Choroid plexus epithelial cell (primary cell): Measurements from ENCODE around the gene SAMD7.

Source experiments
- DNase-seq: peaks from one replicate; pipeline ENCODE4 v3.0.0-alpha.2; 2010; ENCODE audit warnings: low read depth
- H3K4me3 ChIP-seq: 2 replicates; pipeline ENCODE4 v1.5.1; 2011; ENCODE audit warnings: low read depth, mild to moderate bottlenecking, control low read depth, low read length, moderate library complexity
- TF ChIP-seq, protein P1 (sequence below): conservative IDR thresholded peaks from 2 replicates; pipeline ENCODE4 v1.5.1; 2011; ENCODE audit warnings: low read depth, mild to moderate bottlenecking, control low read depth, inconsistent platforms, low read length, moderate library complexity

The SAMD7 gene

DNA sequence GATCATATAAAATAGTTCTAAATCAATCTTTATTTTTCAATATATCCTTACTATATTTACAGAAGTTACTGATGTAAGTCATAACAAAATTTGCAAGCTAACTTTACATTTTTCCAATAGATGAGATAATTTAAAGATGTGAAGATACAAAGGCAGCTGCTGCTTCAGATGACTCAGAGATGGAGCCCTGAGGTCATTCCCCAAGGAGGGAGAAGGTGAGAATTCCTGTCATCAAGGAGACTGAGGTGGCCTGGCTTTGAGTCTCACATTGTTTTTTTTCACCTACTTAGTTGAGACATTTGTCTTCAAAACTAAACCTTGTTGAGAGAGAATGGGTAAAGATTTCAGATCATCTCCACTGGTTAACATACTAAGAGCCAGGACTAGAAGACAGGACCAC lies 3.9 kb upstream of the SAMD7 start:
- no peak for DNase-seq
- TF ChIP-seq, protein P1, sequence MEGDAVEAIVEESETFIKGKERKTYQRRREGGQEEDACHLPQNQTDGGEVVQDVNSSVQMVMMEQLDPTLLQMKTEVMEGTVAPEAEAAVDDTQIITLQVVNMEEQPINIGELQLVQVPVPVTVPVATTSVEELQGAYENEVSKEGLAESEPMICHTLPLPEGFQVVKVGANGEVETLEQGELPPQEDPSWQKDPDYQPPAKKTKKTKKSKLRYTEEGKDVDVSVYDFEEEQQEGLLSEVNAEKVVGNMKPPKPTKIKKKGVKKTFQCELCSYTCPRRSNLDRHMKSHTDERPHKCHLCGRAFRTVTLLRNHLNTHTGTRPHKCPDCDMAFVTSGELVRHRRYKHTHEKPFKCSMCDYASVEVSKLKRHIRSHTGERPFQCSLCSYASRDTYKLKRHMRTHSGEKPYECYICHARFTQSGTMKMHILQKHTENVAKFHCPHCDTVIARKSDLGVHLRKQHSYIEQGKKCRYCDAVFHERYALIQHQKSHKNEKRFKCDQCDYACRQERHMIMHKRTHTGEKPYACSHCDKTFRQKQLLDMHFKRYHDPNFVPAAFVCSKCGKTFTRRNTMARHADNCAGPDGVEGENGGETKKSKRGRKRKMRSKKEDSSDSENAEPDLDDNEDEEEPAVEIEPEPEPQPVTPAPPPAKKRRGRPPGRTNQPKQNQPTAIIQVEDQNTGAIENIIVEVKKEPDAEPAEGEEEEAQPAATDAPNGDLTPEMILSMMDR = no peak
- no peak overlapping the region for H3K4me3 ChIP-seq

DNA sequence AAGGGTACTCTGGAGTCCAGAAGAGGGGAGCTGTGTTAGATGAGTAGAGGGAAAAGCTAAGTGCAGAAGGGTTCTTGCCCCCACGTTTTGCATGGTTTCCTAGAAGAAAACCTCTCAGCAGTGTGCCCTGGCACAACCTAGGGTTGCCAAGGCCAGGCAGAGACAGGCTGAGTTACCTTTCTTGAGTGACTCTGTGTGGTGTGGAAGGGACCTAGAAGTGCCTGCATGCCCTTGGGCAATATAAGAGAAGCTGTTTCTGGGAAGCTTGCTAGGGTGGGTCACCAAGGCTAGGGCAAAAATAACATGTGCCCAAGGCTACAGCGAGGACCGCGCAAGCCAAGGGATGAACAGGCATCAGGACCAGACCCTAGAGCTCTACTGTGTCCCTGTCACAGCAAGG lies 3.4 kb upstream of the SAMD7 start:
- TF ChIP-seq, protein P1 = no peak
- DNase-seq = no peak
- H3K4me3 ChIP-seq = no peak overlapping the region

- TF ChIP-seq, protein P1 = no peak
- no peak overlapping the region for H3K4me3 ChIP-seq
- DNase-seq = no peak
These were observed 2.0 kb downstream of the SAMD7 start for GRCh38 chr3:169913323-169913722.

DNA sequence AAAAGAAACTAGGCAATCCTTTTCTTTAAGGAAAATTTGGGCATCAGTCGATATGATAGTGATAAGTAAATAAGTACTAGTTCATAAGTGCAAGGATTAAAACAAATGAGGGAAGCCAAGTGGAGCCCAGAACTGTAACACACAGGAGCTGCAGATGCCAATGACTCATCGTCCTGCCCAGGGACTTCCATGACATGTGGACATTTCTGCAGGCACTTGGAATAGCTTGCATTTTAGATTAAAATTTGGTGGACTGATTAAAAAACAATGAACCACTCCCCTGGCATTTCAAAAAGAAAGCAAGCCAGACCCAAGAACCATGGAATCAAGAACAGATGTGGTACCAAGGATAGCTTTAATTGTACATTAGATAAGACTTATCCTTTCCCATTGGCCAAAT lies 2.9 kb downstream of the SAMD7 start:
- TF ChIP-seq, protein P1 = no peak
- no peak overlapping the region for H3K4me3 ChIP-seq
- DNase-seq = peak; percentile 26

DNA sequence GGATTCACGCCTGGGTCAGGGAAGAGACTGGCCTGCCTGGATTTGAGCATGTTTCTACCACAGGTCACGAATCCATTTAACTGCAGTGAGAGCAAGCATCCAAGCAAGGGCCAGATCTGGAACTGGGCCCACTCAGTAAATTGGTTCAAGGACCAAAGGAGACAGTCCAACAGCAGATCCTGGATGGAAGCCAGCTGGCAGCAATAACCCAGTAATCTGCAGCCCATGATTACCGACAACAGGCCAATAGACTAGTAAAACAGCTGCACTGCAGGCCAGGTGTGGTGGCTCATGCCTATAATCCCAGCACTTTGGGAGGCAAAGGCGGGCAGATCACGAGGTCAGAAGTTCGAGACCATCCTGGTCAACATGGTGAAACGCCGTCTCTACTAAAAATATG lies 11.8 kb downstream of the SAMD7 start:
- DNase-seq = peak; percentile 47
- TF ChIP-seq, protein P1 = no peak
- H3K4me3 ChIP-seq = no peak overlapping the region

DNA sequence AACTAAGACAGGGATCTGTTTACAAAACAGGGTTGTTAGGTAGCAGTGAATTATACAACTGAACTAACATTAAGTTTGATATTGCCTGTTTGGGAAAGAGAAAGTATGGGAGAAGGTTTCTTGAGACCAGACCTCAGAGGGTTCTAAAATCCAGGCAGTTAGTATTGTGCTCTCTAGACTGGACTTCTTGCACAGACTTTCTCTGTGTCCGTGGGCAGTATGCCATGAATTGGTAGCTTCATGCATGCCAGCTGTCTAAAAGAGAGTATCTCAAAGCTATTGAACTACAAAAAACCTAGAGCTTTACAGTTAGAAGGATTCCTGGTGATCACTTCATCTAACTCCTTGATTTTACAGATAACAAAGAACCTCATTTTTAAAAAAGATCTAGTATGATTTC lies 12.5 kb downstream of the SAMD7 start:
- DNase-seq = no peak
- no peak overlapping the region for H3K4me3 ChIP-seq
- TF ChIP-seq, protein P1 = no peak

DNA sequence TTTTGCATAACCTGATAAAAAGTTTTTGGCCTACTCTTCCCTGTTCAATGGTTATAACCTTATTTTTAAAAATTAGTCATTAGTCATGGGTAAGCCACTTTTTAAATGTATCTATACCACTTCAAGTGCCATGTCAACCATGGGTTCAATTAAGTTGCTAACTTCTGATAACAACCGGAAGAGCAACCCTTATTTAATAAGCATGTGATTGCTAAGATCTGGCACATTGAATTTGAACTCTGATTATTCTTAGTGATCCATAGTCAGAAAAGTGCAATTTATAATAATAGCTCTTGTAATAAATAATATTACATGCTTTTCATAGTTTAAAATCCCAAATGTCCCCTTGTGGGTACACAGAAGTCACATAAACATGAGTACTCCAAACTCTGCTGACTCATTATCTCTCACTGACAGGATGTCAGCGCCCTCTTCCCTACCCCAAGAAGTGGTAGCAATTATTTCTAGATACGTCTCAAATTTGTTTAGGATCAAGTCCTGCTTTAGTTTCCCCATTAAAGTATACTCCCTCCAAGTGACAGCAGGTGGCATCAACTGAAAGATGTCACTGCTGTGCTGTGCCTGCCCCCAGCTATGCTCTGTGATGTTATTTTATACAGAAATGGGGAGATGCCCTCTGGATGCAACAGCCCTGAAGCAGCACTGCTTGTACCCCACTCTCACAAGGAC lies 18.6 kb downstream of the SAMD7 start:
- DNase-seq = no peak
- no peak overlapping the region for H3K4me3 ChIP-seq
- TF ChIP-seq, protein P1 = no peak
